ENCODE data around the gene SLC35B4. TPM values are rescaled to one million over a fixed set of nuclear protein-coding genes. Genes with fewer than 3 reads are reported as not detected.

SLC35B4 gene
- polyA plus RNA-seq, 4 donors: 2.7 to 11.8 (median 4.1) TPM

DNA sequence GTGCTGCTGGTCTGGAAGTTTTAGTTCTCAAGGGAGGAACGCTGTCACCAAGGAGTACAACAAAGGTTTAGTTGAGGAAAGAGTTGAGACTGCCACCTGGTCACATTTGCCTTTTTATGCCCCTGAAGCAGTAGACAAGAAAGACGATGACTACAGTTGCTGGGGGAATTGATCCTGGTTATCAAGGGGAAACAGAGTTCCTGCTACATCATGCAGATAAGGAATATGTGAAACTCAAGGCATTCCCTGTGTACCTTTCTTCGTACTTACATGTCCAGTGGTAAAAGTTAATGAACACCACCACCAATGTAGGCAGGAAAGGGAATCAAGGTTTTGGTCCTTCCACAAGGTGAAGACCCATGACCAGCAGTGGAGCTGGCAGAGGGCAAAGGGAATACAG lies 31.8 kb downstream of the SLC35B4 start:
- no peak overlapping the region for H3K27ac ChIP-seq (ENCODE audit: low read depth in 1 of 3, low read length in 2 of 3)
- H3K4me1 ChIP-seq (ENCODE audit: control insufficient read depth in 3 of 3, insufficient read depth in 2 of 3, low read depth in 1 of 3, low read length in 2 of 3): no peaks in the 10 kb centered on the region
- DNase-seq (no peak), FAIRE-seq (no peak)
- WGBS, 3 donors: 70 to 77% (median 72%) methylated on average over 3 of the region's 3 CpGs
- H3K9me3 ChIP-seq (ENCODE audit: control insufficient read depth in 2 of 2, insufficient read depth in 1 of 2, low read depth in 1 of 2, low read length in 1 of 2): no peaks in the 10 kb centered on the region
- peaks cover 0 to 2% (median 0%) of the 10 kb centered on the region in 3 donors for H3K36me3 ChIP-seq (ENCODE audit: control insufficient read depth in 3 of 3, insufficient read depth in 2 of 3, low read depth in 1 of 3, low read length in 3 of 3)
- H3K4me3 ChIP-seq (ENCODE audit: low read depth in 1 of 3, low read length in 3 of 3): no peak overlapping the region
- H3K27me3 ChIP-seq (ENCODE audit: control insufficient read depth in 3 of 3, insufficient read depth in 3 of 3, low read length in 3 of 3): peaks cover 0 to 4% (median 0%) of the 10 kb centered on the region in 3 donors

GRCh38 chr7:134284011-134284410 lies 32.7 kb downstream of the SLC35B4 start:
- DNase-seq: no peak
- WGBS, 3 donors: 48 to 67% (median 56%) methylated on average over 6 of the region's 6 CpGs
- FAIRE-seq: no peak
- Histone ChIP-seq H3K36me3 (ENCODE audit: control insufficient read depth in 3 of 3, insufficient read depth in 2 of 3, low read depth in 1 of 3, low read length in 3 of 3) (peaks cover 0 to 2% (median 0%) of the 10 kb centered on the region in 3 donors), H3K4me3 (ENCODE audit: low read depth in 1 of 3, low read length in 3 of 3) (no peak overlapping the region), H3K27me3 (ENCODE audit: control insufficient read depth in 3 of 3, insufficient read depth in 3 of 3, low read length in 3 of 3) (peaks cover 0 to 4% (median 0%) of the 10 kb centered on the region in 3 donors), H3K27ac (ENCODE audit: low read depth in 1 of 3, low read length in 2 of 3) (no peak overlapping the region), H3K9me3 (ENCODE audit: control insufficient read depth in 2 of 2, insufficient read depth in 1 of 2, low read depth in 1 of 2, low read length in 1 of 2) (no peaks in the 10 kb centered on the region), H3K4me1 (ENCODE audit: control insufficient read depth in 3 of 3, insufficient read depth in 2 of 3, low read depth in 1 of 3, low read length in 2 of 3) (no peaks in the 10 kb centered on the region)

DNA sequence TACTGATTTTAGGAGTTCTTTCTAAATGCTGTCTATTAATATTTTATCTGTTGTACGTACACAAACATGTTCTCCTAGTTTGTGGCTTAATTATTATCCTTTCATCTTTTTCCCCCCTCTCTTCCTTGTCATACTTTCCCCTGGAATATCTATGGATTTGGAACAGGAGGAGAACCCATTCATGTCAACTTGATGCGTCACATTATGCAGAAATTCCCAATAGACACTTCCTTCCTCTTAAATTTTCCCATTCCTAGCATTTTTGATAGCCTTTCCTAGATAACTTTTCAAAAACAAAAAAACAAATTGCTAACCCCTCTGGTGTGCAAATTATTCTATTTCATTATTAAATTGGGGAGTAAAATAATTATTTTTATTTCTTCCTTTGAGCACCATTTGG lies 36.2 kb downstream of the SLC35B4 start:
- Histone ChIP-seq H3K4me3 (ENCODE audit: low read depth in 1 of 3, low read length in 3 of 3) (no peak overlapping the region), H3K27me3 (ENCODE audit: control insufficient read depth in 3 of 3, insufficient read depth in 3 of 3, low read length in 3 of 3) (peaks cover 0 to 4% (median 0%) of the 10 kb centered on the region in 3 donors), H3K9me3 (ENCODE audit: control insufficient read depth in 2 of 2, insufficient read depth in 1 of 2, low read depth in 1 of 2, low read length in 1 of 2) (no peaks in the 10 kb centered on the region), H3K36me3 (ENCODE audit: control insufficient read depth in 3 of 3, insufficient read depth in 2 of 3, low read depth in 1 of 3, low read length in 3 of 3) (no peaks in the 10 kb centered on the region), H3K4me1 (ENCODE audit: control insufficient read depth in 3 of 3, insufficient read depth in 2 of 3, low read depth in 1 of 3, low read length in 2 of 3) (no peaks in the 10 kb centered on the region), H3K27ac (ENCODE audit: low read depth in 1 of 3, low read length in 2 of 3) (no peak overlapping the region)
- DNase-seq: no peak
- 70 to 88% (median 81%) methylated on average over 2 of the region's 2 CpGs for WGBS, 3 donors
- no peak for FAIRE-seq

DNA sequence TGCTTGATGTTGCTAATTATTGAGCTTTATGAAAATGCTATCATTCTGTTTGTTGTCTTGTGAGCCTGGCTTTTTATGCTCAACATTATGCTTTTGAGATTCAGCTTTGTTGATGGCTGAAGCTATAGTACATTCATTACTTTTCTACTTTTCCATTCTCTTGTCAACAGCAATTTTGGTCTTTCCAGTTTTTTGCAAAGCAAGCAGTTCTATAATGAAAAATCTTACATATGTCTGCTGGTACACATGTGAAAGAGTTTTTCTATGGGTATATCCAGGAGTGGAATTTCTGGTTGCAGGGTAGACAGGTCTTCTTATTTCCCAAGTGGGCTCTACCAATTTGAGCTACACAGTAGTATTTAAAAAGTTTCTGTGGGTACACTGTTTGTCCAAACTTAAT lies 36.8 kb downstream of the SLC35B4 start:
- FAIRE-seq (no peak), DNase-seq (no peak)
- no peak overlapping the region for H3K27ac ChIP-seq (ENCODE audit: low read depth in 1 of 3, low read length in 2 of 3)
- H3K36me3 ChIP-seq (ENCODE audit: control insufficient read depth in 3 of 3, insufficient read depth in 2 of 3, low read depth in 1 of 3, low read length in 3 of 3): no peaks in the 10 kb centered on the region
- H3K4me3 ChIP-seq (ENCODE audit: low read depth in 1 of 3, low read length in 3 of 3): no peak overlapping the region
- no peaks in the 10 kb centered on the region for H3K9me3 ChIP-seq (ENCODE audit: control insufficient read depth in 2 of 2, insufficient read depth in 1 of 2, low read depth in 1 of 2, low read length in 1 of 2)
- H3K4me1 ChIP-seq (ENCODE audit: control insufficient read depth in 3 of 3, insufficient read depth in 2 of 3, low read depth in 1 of 3, low read length in 2 of 3): no peaks in the 10 kb centered on the region
- H3K27me3 ChIP-seq (ENCODE audit: control insufficient read depth in 3 of 3, insufficient read depth in 3 of 3, low read length in 3 of 3): peaks cover 0 to 4% (median 0%) of the 10 kb centered on the region in 3 donors

DNA sequence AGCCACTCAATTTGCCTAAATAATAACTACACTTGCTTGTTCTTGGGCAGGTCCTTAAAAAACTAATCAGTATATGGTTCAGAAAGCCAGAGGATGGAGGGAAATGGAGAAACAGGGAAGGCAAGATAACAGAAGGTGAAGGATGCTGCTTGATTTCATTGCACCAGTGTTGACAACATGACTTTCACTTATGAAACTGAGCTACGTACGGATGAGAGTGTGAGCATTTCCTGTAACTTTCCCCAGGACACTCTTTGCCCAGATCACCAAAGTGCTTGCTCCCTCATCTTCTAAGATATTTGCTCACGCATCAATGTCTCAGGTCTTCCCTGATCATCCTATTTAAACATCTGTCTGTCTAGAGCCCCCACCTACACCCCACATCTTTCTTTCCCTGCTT lies 37.4 kb downstream of the SLC35B4 start:
- Histone ChIP-seq H3K27ac (ENCODE audit: low read depth in 1 of 3, low read length in 2 of 3) (no peak overlapping the region), H3K27me3 (ENCODE audit: control insufficient read depth in 3 of 3, insufficient read depth in 3 of 3, low read length in 3 of 3) (peaks cover 0 to 4% (median 0%) of the 10 kb centered on the region in 3 donors), H3K36me3 (ENCODE audit: control insufficient read depth in 3 of 3, insufficient read depth in 2 of 3, low read depth in 1 of 3, low read length in 3 of 3) (no peaks in the 10 kb centered on the region), H3K9me3 (ENCODE audit: control insufficient read depth in 2 of 2, insufficient read depth in 1 of 2, low read depth in 1 of 2, low read length in 1 of 2) (no peaks in the 10 kb centered on the region), H3K4me1 (ENCODE audit: control insufficient read depth in 3 of 3, insufficient read depth in 2 of 3, low read depth in 1 of 3, low read length in 2 of 3) (no peaks in the 10 kb centered on the region), H3K4me3 (ENCODE audit: low read depth in 1 of 3, low read length in 3 of 3) (no peak overlapping the region)
- FAIRE-seq (no peak), DNase-seq (no peak)
- 75 to 89% (median 83%) methylated on average over 3 of the region's 3 CpGs for WGBS, 3 donors

- no peaks in the 10 kb centered on the region for H3K9me3 ChIP-seq (ENCODE audit: control insufficient read depth in 2 of 2, insufficient read depth in 1 of 2, low read depth in 1 of 2, low read length in 1 of 2)
- H3K4me1 ChIP-seq (ENCODE audit: control insufficient read depth in 3 of 3, insufficient read depth in 2 of 3, low read depth in 1 of 3, low read length in 2 of 3): no peaks in the 10 kb centered on the region
- H3K27ac ChIP-seq (ENCODE audit: low read depth in 1 of 3, low read length in 2 of 3): no peak overlapping the region
- 56 to 65% (median 64%) methylated on average over 7 of the region's 7 CpGs for WGBS, 3 donors
- DNase-seq (no peak), FAIRE-seq (no peak)
- H3K4me3 ChIP-seq (ENCODE audit: low read depth in 1 of 3, low read length in 3 of 3): no peak overlapping the region
- H3K27me3 ChIP-seq (ENCODE audit: control insufficient read depth in 3 of 3, insufficient read depth in 3 of 3, low read length in 3 of 3): peaks cover 0 to 4% (median 0%) of the 10 kb centered on the region in 3 donors
- no peaks in the 10 kb centered on the region for H3K36me3 ChIP-seq (ENCODE audit: control insufficient read depth in 3 of 3, insufficient read depth in 2 of 3, low read depth in 1 of 3, low read length in 3 of 3)
These were observed 38.1 kb downstream of the SLC35B4 start for GRCh38 chr7:134278502-134279153.

GRCh38 chr7:134276951-134277350 lies 39.8 kb downstream of the SLC35B4 start:
- FAIRE-seq: no peak
- WGBS, 3 donors: 53 to 63% (median 61%) methylated on average over 5 of the region's 5 CpGs
- H3K9me3 ChIP-seq (ENCODE audit: control insufficient read depth in 2 of 2, insufficient read depth in 1 of 2, low read depth in 1 of 2, low read length in 1 of 2): no peaks in the 10 kb centered on the region
- peaks cover 0 to 4% (median 0%) of the 10 kb centered on the region in 3 donors for H3K27me3 ChIP-seq (ENCODE audit: control insufficient read depth in 3 of 3, insufficient read depth in 3 of 3, low read length in 3 of 3)
- H3K27ac ChIP-seq (ENCODE audit: low read depth in 1 of 3, low read length in 2 of 3): no peak overlapping the region
- no peak for DNase-seq
- H3K4me1 ChIP-seq (ENCODE audit: control insufficient read depth in 3 of 3, insufficient read depth in 2 of 3, low read depth in 1 of 3, low read length in 2 of 3): no peaks in the 10 kb centered on the region
- H3K36me3 ChIP-seq (ENCODE audit: control insufficient read depth in 3 of 3, insufficient read depth in 2 of 3, low read depth in 1 of 3, low read length in 3 of 3): no peaks in the 10 kb centered on the region
- H3K4me3 ChIP-seq (ENCODE audit: low read depth in 1 of 3, low read length in 3 of 3): no peak overlapping the region

- Histone ChIP-seq H3K27ac (ENCODE audit: low read depth in 1 of 3, low read length in 2 of 3) (no peak overlapping the region), H3K4me3 (ENCODE audit: low read depth in 1 of 3, low read length in 3 of 3) (no peak overlapping the region), H3K27me3 (ENCODE audit: control insufficient read depth in 3 of 3, insufficient read depth in 3 of 3, low read length in 3 of 3) (no peaks in the 10 kb centered on the region), H3K9me3 (ENCODE audit: control insufficient read depth in 2 of 2, insufficient read depth in 1 of 2, low read depth in 1 of 2, low read length in 1 of 2) (no peaks in the 10 kb centered on the region), H3K4me1 (ENCODE audit: control insufficient read depth in 3 of 3, insufficient read depth in 2 of 3, low read depth in 1 of 3, low read length in 2 of 3) (no peaks in the 10 kb centered on the region), H3K36me3 (ENCODE audit: control insufficient read depth in 3 of 3, insufficient read depth in 2 of 3, low read depth in 1 of 3, low read length in 3 of 3) (no peaks in the 10 kb centered on the region)
- WGBS, 3 donors: 85 to 88% (median 88%) methylated on average over 4 of the region's 4 CpGs
- DNase-seq: no peak
- FAIRE-seq: no peak
These were observed 54.4 kb downstream of the SLC35B4 start for GRCh38 chr7:134262322-134262721.

- FAIRE-seq: no peak
- WGBS, 3 donors: 75 to 91% (median 82%) methylated on average over 5 of the region's 5 CpGs
These were observed 60.9 kb downstream of the SLC35B4 start for GRCh38 chr7:134255814-134256213.

More at GRCh38 chr7:134255814-134256213, 60.9 kb downstream of the SLC35B4 start:
- Histone ChIP-seq H3K9me3 (ENCODE audit: control insufficient read depth in 2 of 2, insufficient read depth in 1 of 2, low read depth in 1 of 2, low read length in 1 of 2) (no peaks in the 10 kb centered on the region), H3K27ac (ENCODE audit: low read depth in 1 of 3, low read length in 2 of 3) (no peak overlapping the region), H3K4me1 (ENCODE audit: control insufficient read depth in 3 of 3, insufficient read depth in 2 of 3, low read depth in 1 of 3, low read length in 2 of 3) (no peaks in the 10 kb centered on the region), H3K4me3 (ENCODE audit: low read depth in 1 of 3, low read length in 3 of 3) (no peak overlapping the region), H3K36me3 (ENCODE audit: control insufficient read depth in 3 of 3, insufficient read depth in 2 of 3, low read depth in 1 of 3, low read length in 3 of 3) (no peaks in the 10 kb centered on the region), H3K27me3 (ENCODE audit: control insufficient read depth in 3 of 3, insufficient read depth in 3 of 3, low read length in 3 of 3) (no peaks in the 10 kb centered on the region)
- DNase-seq: no peak

Data from small intestine (tissue), 7 donors.